Stimulated activated CD4-positive, alpha-beta T cell treated with anti-CD3 and anti-CD28 coated beads, Interleukin-2, amount 100 ng/mL, for 24 hours (primary cell): ENCODE results near the gene KRTAP19-7.

Experiments used
- DNase-seq, 2 donors: peaks; one replicate each; pipeline ENCODE4 v3.0.0-alpha.2; 2020

The KRTAP19-7 gene

DNA sequence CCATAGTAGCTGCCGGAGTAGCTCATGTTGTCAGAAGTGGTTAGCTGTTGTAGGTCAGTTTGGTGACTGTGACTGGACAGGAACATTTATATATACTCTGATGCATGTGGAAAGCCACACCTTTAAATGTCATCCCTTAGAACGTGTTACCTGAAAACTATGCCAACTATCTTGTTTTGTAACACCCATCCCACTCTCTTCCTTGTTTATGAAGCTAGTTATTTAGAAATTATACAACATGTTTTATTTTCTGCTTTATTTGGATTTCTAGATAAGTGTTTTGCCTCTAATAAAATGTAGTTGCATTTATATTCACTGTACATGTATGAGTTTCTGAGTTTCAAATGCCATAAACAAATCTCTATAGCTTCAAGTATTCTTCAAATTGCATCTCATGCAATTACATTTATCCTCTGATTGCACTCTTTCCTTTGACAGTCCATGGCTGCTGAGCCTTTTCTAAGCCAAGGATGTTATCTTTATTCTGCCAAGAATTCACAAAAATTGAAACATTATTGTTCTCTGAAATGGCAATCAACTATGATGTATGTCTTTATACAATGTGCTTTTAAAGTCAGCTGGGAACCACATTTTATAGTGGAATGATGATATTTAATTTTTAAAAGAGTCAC, at the start of gene KRTAP19-7:
KRTAP19-7 (minus strand) TSS at position 51 of the 632 bp plus-strand sequence; CDS start at position 26, 25 bp downstream.
- DNase-seq = no peak

GRCh38 chr21:30605968-30606367, 44.9 kb upstream of the KRTAP19-7 start:
- no peak for DNase-seq

DNA sequence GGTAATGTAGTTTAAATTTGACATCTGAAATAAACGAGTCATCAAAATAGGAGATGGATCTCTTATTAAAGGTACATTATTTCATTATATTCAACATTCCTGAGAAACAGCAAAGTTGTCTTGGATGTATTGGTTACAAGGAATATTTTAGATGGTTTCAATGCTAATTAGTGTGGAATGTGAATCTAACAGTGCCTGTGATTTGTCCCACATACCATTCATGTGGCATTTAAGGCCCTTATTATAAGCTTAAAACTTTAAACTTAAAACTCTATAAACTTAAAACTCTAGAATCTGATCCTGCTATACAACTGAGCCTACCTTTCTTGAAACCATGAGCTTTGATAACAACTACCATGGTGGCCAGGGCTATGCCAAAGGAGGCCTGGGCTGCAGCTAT, 39.7 kb upstream of the KRTAP19-7 start, which contains the start of gene KRTAP22-1:
KRTAP22-1 (plus strand) TSS at position 301 of the 400 bp plus-strand sequence.
- no peak for DNase-seq

DNA sequence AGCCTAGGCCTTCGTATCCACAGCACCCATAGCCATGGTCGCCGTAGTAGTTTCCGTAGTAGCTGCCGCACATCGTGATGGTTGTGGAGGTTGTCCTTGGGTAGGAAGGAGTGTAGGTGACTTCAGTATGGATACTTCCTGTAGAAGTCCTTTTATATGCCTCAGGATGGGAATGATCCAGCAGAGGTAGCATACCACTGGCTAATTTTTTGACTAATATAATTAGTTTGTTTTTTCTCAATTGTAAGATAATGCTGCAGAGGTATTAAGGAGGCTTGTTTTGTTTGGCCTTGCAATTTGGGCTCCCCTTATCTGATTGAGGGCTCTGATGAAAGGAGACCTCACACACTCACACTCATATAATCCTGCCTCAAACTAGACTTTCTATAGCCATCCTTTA, 37.7 kb upstream of the KRTAP19-7 start, which contains the start of gene KRTAP6-2:
KRTAP6-2 (minus strand) TSS at position 101 of the 400 bp plus-strand sequence; CDS start at position 73, 28 bp downstream.
- no peak for DNase-seq

- no peak for DNase-seq
These were observed 31.0 kb upstream of the KRTAP19-7 start, which contains the start of gene KRTAP6-3 for GRCh38 chr21:30592140-30592539. TSS of gene KRTAP6-3 (plus strand) at chr21:30592440. CDS start at chr21:30592446, 6 bp downstream.

DNA sequence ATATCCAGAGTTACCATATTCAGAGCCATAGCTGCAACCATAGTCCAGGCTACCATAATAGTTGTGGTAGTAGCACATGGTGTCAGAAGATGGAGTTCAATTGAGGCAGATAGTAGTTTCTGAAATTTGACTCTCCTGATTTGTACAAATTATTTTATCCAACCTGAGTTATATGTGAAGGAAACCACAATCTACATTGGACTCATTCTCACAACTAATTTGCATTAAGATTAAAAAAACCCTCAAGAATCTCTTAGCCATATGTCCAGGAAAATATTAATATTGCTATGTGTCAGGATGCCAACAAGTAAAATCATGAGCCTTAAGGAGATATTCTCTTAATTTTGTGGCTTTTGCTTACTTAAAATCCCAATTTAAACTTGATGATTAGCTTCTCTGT, 29.2 kb upstream of the KRTAP19-7 start, which contains the start of gene KRTAP22-2:
KRTAP22-2 (minus strand) TSS at position 101 of the 400 bp plus-strand sequence.
- no peak for DNase-seq

DNA sequence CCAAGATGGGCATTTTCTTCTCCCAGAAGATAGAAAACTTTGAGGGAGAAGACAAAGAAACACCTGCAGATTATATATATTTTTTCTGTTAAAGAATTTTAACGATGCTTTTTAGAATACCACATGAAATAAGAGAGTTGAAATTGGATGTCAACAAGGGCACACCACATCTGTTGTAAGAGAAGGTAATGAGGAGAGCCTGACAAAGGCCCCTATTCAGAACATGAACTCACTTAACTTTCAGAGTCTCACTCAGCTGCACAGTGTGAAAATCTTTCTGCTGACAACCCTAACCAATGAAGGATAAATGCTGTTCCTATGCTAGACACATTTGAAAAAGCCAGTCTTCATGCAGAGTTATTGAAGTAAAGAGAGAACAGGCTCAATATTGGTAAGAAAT, 21.8 kb upstream of the KRTAP19-7 start:
- no peak for DNase-seq

DNA sequence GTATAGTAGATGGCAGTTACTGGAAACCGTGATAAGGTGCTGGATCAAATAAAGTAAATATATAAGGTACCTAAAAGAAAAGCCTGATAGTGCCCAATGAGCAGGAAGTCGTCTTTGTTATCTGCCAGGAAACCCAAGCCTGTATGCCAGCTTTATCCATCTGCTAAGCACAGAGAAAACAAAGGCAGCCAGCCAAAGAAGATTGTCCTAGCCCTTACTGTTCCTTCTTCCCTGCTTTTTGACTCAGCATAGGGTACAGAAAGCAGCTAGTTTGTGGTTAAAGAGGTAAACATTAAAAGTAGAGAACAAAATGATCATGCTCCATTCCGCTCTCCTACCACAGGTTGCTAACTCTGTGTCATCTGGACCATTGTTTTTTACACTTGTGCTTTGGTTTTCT, 19.0 kb upstream of the KRTAP19-7 start:
- no peak for DNase-seq

- no peak for DNase-seq
These were observed 18.2 kb upstream of the KRTAP19-7 start for GRCh38 chr21:30579346-30579745.

GRCh38 chr21:30577766-30578165, 16.7 kb upstream of the KRTAP19-7 start:
- DNase-seq = no peak

- no peak for DNase-seq
These were observed 6.5 kb upstream of the KRTAP19-7 start for GRCh38 chr21:30567617-30568016.

- DNase-seq = no peak
These were observed 2.5 kb upstream of the KRTAP19-7 start for GRCh38 chr21:30563630-30564029.

DNA sequence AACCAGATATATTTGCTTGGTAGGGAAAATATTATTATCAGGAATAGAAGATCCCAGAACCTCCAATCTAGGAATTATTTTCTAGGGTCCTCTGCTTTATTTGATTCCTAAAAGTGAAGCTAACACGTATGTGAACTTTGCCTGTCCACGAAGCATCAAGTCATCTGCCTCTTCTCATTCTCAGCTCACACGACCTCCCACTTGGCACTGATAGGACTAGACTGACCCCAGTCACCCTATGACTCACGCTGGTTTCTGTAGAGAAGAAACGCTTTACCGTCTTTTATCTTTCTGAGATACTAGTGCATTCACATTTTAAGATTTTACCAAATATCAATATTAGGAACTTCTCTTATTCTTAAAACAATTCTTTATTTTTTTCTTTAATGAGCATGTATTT, 2.0 kb upstream of the KRTAP19-7 start:
- DNase-seq = no peak

DNA sequence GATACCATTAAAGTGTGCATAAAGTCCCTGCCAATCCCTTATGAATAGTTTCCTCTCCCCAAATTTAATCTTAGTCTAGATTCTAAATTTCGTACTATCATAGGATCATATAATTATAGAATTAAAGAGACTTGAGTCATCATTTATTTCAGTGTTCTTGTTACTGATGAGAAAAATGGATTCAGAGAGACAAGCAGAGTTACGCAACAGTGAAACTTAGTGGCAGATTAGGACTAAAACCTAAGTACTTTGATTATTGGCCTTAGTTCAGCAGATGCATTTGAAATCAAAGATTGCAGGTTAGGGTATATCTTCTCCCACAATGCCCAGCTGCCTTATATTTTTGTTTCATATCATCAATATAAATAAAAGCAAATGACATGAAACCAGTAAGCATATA, 843 bp upstream of the KRTAP19-7 start:
- no peak for DNase-seq

- DNase-seq = no peak
These were observed 6.0 kb downstream of the KRTAP19-7 start for GRCh38 chr21:30555095-30555494.

- DNase-seq = no peak
These were observed 8.3 kb downstream of the KRTAP19-7 start for GRCh38 chr21:30552782-30553181.

DNA sequence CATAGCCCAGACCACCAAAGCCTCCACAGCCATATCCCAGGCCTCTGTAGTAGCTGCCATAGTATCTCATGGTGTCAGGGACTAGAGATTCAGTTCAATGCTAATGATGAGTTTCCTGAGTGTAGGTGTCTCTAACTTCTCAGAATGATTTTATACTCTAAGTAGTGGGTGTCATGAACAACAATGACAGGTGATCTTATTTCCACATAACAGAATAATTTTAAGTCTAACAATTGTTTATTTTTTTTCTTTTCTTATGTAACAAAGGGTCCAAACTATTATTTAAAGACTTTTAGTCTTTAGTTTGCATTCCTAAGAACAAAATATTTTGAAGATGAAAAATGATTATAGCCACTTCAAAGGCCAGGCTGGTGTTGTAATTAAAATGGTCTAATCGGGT, 19.4 kb downstream of the KRTAP19-7 start, which contains the start of gene KRTAP19-6:
KRTAP19-6 (minus strand) TSS at position 101 of the 400 bp plus-strand sequence; CDS start at position 70, 31 bp downstream.
- DNase-seq = no peak

GRCh38 chr21:30518876-30519275, 42.2 kb downstream of the KRTAP19-7 start:
- DNase-seq = no peak

- DNase-seq = no peak
These were observed 45.4 kb downstream of the KRTAP19-7 start for GRCh38 chr21:30515681-30516080.
